ENCODE measurements around the gene CHD6. TPM values are rescaled to one million over a fixed set of nuclear protein-coding genes. Genes with fewer than 3 reads are reported as not detected.

CHD6 gene
- polyA plus RNA-seq, 1 donor, result 20.5 TPM

DNA sequence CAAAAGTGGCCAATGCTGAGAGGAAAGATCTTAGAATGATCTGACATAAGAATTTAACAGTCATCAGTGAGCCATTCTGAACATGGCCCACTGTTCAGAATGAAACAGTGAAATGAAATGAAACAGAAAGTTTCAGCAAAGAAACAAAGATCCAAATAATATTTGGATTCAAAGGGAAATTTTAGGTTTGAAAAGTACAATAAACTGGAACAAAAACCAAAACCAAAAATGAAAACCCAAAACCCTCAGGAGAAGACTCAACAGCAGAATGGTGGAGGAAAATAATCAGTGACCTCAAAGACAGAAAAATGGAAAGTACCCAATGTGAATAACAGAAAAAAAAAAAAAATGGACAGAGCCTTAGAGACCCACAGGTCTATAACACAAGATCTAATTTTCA is 185.4 kb downstream of the CHD6 start:
- no peak for DNase-seq (ENCODE audit: low read depth)

- no peak for DNase-seq (ENCODE audit: low read depth)
Observed at GRCh38 chr20:41428285-41428684, 189.9 kb downstream of the CHD6 start.

DNA sequence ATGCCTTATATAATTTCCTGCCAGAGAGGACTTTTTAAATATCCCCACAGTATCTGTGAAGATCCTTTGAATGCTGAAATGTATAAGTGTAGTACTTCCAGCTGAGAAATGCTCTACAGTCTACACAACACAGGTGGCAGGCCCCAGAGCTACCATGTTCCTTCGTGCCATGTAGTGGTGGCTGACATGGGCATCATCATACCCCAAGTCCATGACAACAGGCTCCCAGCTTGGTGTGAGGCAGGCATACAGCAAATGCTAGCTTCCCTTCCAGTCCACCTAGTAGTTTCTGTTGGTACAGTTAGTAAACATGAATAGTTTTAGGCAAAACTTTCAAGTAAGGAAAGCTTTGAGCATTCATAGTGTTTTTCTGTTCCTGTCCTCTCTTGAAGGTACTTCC is 190.3 kb downstream of the CHD6 start:
- no peak for DNase-seq (ENCODE audit: low read depth)

GRCh38 chr20:41426976-41427375 is 191.2 kb downstream of the CHD6 start:
- no peak for DNase-seq (ENCODE audit: low read depth)

- no peak for DNase-seq (ENCODE audit: low read depth)
Observed at GRCh38 chr20:41426086-41426830, 191.9 kb downstream of the CHD6 start.

DNA sequence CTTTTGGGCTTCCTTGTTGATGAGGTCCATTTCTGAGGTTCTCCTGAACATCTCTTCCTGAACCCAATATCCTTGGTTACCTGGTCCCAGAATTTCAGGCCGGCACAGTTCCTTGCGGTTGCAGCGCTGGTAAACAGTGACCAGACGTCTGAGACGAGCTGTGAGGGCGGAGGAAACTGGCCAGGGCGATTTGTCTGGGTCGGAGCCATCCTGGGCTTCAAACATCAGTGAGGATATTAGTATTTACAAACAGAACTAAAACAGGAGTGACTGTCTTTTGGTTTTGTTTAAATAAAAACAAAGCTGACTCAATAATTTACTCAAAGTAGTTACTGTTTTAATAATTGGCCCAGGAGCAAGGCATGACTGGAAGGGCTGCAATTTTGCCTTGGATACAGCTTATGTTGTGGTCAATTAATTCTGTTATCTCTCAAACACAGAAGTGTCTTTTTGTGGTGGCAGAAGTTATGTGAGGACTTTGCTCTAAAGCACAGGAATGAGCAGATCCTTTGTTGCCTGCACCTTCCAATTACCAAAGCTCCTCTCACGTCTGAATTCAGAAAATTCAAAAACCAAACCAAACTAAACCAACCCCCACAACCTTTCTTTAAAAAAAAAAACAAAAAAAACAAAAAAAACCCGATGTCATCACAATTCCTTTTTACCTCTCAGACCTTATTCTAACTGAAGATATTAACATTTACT is 192.8 kb downstream of the CHD6 start:
- DNase-seq (ENCODE audit: low read depth), result no peak

GRCh38 chr20:41424546-41424945 is 193.6 kb downstream of the CHD6 start:
- no peak for DNase-seq (ENCODE audit: low read depth)

- no peak for DNase-seq (ENCODE audit: low read depth)
Observed at GRCh38 chr20:41424011-41424410, 194.2 kb downstream of the CHD6 start.

DNA sequence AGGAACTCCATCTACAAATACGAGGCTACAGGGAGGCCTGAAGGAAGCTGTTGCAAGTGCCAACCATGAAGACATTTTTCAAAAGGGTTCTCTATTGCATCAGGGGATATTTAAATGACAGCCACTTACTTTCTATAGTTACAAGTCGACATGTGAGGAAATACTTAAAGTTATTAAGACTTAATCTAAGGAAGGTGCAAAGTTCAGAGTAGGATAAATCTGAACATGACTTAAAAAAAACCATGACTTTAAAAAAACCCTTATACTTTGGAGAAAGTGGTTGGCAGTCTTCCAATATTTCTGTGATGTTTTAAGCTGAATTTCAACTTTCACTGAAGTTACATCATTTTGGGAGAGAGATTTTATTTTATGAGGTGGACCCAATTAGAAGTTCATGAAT is 195.2 kb downstream of the CHD6 start:
- no peak for DNase-seq (ENCODE audit: low read depth)

DNA sequence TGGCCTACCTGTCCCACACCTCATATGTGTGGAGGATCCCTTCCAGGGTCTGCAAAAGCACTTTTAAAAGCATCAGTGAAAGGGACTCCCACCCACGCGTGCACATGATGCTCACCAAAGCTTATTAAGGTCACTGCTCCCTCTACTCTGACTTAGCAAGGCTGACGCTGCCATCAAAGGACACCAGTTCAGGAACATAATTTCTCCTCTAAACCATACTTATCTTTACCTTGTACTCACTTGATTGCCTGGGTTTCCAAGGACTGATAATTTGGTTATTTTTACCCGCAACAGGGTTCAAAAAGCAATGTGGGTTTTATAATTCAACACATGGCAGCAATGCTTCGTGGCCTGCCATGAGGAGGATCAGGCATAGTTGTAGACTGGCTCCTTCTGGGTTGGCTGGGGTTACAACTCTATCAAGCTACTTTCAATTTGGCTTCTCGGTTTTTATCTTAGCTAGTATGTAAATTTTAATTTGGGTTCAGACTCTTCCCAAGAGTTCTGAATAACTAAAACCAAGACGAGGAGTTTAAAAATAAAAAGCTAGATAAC is 199.4 kb downstream of the CHD6 start:
- no peak for DNase-seq (ENCODE audit: low read depth)

DNA sequence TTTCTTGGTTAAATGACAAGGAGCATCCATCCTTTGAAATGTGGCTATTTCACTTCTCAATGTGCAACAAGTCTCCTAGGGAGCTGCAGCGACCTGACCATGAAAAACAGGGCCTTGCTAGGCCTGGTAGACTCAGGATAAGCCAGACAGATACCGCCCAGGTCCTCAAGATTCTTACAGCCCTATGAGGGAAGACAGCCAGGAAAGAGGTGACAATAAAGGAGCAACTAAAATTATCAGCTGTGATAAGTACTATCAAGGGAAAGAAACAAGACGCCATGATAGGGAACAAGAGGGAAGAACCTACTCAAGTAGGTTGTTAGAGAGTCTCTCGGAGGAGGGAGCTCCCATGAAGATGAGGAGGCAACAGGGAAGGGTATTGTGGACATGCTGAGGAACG is 200.1 kb downstream of the CHD6 start:
- no peak for DNase-seq (ENCODE audit: low read depth)

GRCh38 chr20:41415191-41415590 is 203.0 kb downstream of the CHD6 start:
- no peak for DNase-seq (ENCODE audit: low read depth)

DNA sequence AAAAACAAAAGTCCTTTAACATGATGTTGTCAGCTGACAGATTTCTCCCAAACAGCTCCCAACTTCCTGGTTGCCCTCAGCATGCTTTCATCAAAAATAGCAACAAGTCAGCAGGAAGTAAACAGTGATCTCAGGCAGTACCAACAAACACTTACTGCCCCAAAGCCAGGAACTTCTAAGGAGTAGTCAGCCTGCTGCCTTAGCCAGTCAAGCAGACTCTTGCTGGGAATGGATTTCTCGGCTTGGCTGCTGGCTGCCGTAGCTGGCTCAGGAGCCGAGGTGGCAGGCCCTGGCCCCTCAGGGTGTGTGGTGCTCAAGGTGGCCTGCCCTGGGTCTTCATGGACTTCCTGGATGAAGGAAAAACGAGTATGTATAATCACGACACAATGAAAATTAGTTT is 205.0 kb downstream of the CHD6 start:
- DNase-seq (ENCODE audit: low read depth), result no peak

DNA sequence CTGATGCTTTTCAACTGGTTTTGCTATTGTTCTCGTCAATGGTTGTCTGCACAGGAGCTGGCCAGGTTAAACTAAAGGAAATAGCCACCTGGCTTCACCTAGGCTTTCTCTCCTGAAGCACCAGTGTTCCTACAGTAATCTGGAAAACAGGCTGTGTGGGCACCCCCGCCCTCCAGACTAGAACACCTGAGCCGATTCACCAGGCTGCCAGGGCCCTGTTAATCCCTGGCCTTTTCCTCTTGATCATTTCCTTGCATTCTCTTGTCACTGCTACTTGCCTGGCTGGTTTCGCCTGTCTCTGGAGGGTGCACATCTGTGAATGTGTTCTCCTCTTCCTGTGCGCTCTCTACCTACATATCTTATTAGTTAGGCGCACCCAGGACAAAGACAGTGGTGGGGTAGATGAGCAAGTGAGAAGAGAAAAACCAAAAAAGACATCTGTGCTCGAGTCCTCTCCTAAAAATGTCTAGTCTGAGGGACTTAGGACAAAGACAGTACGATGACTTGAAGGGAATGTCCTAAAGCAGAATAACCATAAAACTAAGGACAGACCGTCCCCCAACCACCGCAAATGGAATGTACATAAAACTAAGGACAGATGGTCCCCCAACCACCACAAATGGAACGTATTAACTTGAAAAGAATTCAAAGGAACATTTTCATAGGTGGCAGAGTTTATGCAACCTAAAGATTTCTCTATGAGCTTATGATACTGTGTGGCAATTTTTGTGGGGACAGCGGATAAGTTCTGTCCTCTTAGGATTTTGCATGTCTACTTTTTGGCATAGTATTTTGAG is 205.7 kb downstream of the CHD6 start:
- no peak for DNase-seq (ENCODE audit: low read depth)

DNA sequence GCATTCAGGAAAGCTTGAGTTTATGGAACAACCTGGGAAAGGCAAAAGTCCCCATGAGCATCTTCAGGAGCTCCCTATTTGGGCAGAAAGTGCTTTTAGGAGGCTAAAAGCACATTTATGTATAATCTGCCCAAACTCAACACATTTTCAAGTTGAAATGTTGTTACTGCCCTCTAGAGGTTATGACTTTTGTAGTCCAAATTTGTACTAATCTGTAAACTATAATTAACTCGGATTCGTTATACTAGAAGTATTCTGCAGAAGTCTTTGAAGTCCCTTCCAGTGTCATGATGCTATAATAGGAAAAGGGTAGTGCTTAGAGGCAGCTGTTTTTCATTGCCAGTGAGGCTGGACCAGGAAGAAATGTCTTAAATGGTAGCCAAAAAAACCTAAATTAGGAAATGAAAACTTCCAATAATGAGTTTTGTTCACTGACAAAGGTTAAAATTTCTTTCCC is 206.8 kb downstream of the CHD6 start:
- DNase-seq (ENCODE audit: low read depth), result no peak

DNA sequence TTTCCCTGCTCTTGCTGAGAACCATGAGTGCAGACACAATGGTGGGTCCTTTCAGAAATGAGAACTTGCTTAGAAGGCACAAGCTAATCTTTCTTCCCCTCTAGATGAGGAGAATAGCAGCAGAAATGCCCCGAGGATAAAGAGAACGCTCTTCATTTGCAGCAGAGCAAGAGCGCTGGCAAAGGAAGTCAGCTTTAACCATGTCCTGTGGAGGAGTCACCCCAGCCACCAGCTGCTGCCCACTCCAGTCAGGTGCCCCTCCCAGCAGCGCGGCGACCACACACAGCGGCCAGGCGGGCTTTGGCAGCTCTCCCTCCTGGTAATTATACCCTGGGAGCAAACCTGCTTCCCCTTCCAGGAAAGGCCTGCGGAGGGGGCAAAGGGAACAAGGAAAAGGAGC is 209.2 kb downstream of the CHD6 start:
- DNase-seq (ENCODE audit: low read depth), result no peak

- DNase-seq (ENCODE audit: low read depth), result no peak
Observed at GRCh38 chr20:41408156-41408794, 209.9 kb downstream of the CHD6 start.

- DNase-seq (ENCODE audit: low read depth), result no peak
Observed at GRCh38 chr20:41407607-41408006, 210.6 kb downstream of the CHD6 start.

DNA sequence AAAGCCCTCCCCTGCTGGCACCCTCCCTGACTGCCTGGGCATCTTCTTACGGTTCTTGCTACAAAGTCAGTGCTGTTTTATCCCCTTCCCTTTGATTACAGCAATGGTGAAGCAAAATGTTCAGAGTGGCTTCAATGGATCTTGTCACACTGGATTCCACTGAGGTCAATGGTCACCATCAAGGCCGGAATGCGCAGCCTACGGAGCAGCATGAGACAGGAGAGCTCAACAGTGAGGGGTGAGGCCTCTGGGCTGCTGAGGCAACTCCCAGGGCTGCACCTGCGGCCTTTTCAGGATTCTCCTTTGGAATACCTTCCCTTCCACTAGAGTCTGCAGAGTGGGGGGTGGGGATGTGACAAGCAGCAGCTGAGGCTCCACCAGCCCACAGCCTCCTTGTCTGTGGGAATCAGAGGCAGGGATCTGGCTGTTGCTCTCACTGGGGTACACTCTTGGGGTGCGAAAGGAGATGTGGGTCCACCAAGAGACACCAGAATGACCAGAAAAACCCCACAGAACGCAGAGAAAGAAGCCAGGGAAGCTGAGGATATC is 211.2 kb downstream of the CHD6 start:
- DNase-seq (ENCODE audit: low read depth), result no peak

- no peak for DNase-seq (ENCODE audit: low read depth)
Observed at GRCh38 chr20:41406353-41406752, 211.8 kb downstream of the CHD6 start.

DNA sequence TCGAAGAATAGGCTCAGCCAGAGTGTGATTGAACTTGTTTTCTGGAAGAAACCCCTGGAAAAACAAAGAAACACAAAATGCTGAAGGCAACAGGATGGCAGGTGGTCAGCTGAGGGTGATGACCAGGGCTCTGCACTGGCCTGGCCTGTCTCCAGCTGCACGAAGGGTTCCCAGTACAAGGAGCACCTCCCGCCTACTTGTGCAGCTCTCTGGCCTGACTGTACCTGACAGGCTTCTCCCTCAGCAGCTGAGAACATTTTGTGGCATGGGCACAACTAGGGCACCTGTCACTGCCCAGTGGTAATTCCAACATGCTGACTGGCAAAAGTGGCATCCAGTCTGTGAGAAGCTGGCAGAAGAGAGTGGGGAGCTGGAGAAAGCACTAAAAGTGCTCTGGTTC is 212.7 kb downstream of the CHD6 start:
- DNase-seq (ENCODE audit: low read depth), result no peak
